Liver (tissue), 9 donors: ENCODE results near the gene CELA1. TPM values are rescaled to one million over a fixed set of nuclear protein-coding genes. Genes with fewer than 3 reads are reported as not detected.

Experiments used
- DNase-seq: peaks from one replicate; pipeline ENCODE4 v3.0.0-alpha.2; 2017; ENCODE audit warnings: low spot score
- H3K27ac ChIP-seq, 2 donors: one replicate each; pipeline ENCODE4 v1.7.0; 2013; ENCODE audit warnings: inconsistent platforms in 2 of 2, low read length in 2 of 2, control low read depth in 1 of 2, low read depth in 1 of 2, mild to moderate bottlenecking in 1 of 2
- H3K27me3 ChIP-seq, 4 donors: one replicate each; pipeline versions ENCODE4 v1.6.1 to v1.7.0; 2013; ENCODE audit warnings: low read length in 3 of 4, inconsistent platforms in 1 of 4, mild to moderate bottlenecking in 1 of 4, moderate library complexity in 1 of 4; ENCODE audit not compliant: control insufficient read depth in 4 of 4, insufficient read depth in 4 of 4
- H3K36me3 ChIP-seq, 4 donors: one replicate each; pipeline versions ENCODE4 v1.6.1 to v1.7.0; 2013; ENCODE audit warnings: low read length in 3 of 4, mild to moderate bottlenecking in 3 of 4, low read depth in 1 of 4, moderate library complexity in 1 of 4; ENCODE audit not compliant: control insufficient read depth in 4 of 4, insufficient read depth in 3 of 4
- H3K4me1 ChIP-seq, 4 donors: one replicate each; pipeline versions ENCODE4 v1.6.1 to v1.7.0; 2013; ENCODE audit warnings: low read length in 3 of 4, mild to moderate bottlenecking in 3 of 4, moderate library complexity in 1 of 4; ENCODE audit not compliant: control insufficient read depth in 4 of 4, insufficient read depth in 4 of 4
- H3K4me3 ChIP-seq, 3 donors: one replicate each; pipeline versions ENCODE4 v1.6.1 to v1.7.0; 2013; ENCODE audit warnings: low read length in 3 of 3, control low read depth in 1 of 3, low read depth in 1 of 3, mild to moderate bottlenecking in 1 of 3
- H3K9ac ChIP-seq, 2 donors: one replicate each; pipeline ENCODE4 v1.7.0; 2013; ENCODE audit warnings: low read length in 2 of 2, mild to moderate bottlenecking in 2 of 2, moderate library complexity in 2 of 2, control low read depth in 1 of 2, low read depth in 1 of 2
- H3K9me3 ChIP-seq, 4 donors: one replicate each; pipeline versions ENCODE4 v1.6.1 to v1.7.0; 2013; ENCODE audit warnings: low read length in 3 of 4; ENCODE audit not compliant: control insufficient read depth in 4 of 4
- ATF3 ChIP-seq: IDR thresholded peaks from 2 replicates; pipeline ENCODE4 v1.6.1; 2016; ENCODE audit warnings: antibody characterized with exemption
- CTCF ChIP-seq: fragments of 150-350 bp; IDR thresholded peaks from 2 replicates; pipeline ENCODE4 v1.5.1; 2017; ENCODE audit warnings: improper control_type of control experiment, low read depth, low read length; ENCODE audit not compliant: missing input control
- EGR1 ChIP-seq, 2 donors: IDR thresholded peaks; 2 replicates each; pipeline ENCODE4 v1.6.1; 2016 to 2018; ENCODE audit warnings: antibody characterized with exemption in 2 of 2, low read depth in 2 of 2
- FOXA1 ChIP-seq: IDR thresholded peaks from 2 replicates; pipeline ENCODE4 v1.6.1; 2016; ENCODE audit warnings: antibody characterized with exemption
- FOXA2 ChIP-seq: IDR thresholded peaks from 2 replicates; pipeline ENCODE4 v1.6.1; 2016; ENCODE audit warnings: antibody characterized with exemption
- GABPA ChIP-seq, 2 donors: IDR thresholded peaks in 1 of 2; conservative IDR thresholded peaks in 1 of 2; 2 replicates each; pipeline ENCODE4 v1.6.1; 2016; ENCODE audit warnings: antibody characterized with exemption in 2 of 2, mild to moderate bottlenecking in 1 of 2, moderate library complexity in 1 of 2
- HNF4A ChIP-seq, 2 donors: conservative IDR thresholded peaks; 2 replicates each; pipeline ENCODE4 v1.6.1; 2016; ENCODE audit warnings: antibody characterized with exemption in 2 of 2, mild to moderate bottlenecking in 2 of 2
- HNF4G ChIP-seq: IDR thresholded peaks from 2 replicates; pipeline ENCODE4 v1.6.1; 2016; ENCODE audit warnings: antibody characterized with exemption
- JUND ChIP-seq, 2 donors: IDR thresholded peaks; 2 replicates each; pipeline ENCODE4 v1.6.1; 2016; ENCODE audit warnings: antibody characterized with exemption in 2 of 2
- MAX ChIP-seq: IDR thresholded peaks from 2 replicates; pipeline ENCODE4 v1.6.1; 2016; ENCODE audit warnings: antibody characterized with exemption
- NR2F2 ChIP-seq: IDR thresholded peaks from 2 replicates; pipeline ENCODE4 v1.6.1; 2016; ENCODE audit warnings: antibody characterized with exemption
- RAD21 ChIP-seq, 2 donors: IDR thresholded peaks; 2 replicates each; pipeline ENCODE4 v1.6.1; 2016; ENCODE audit warnings: antibody characterized with exemption in 2 of 2, mild to moderate bottlenecking in 2 of 2
- REST ChIP-seq: IDR thresholded peaks from 2 replicates; pipeline ENCODE4 v1.6.1; 2016; ENCODE audit warnings: antibody characterized with exemption, mild to moderate bottlenecking
- RXRA ChIP-seq, 2 donors: IDR thresholded peaks; 2 replicates each; pipeline ENCODE4 v1.6.1; 2017 to 2018; ENCODE audit warnings: antibody characterized with exemption in 2 of 2, mild to moderate bottlenecking in 1 of 2
- SP1 ChIP-seq: IDR thresholded peaks from 2 replicates; pipeline ENCODE4 v1.6.1; 2018; ENCODE audit warnings: antibody characterized with exemption, mild to moderate bottlenecking
- TAF1 ChIP-seq: conservative IDR thresholded peaks from 2 replicates; pipeline ENCODE4 v1.6.1; 2016; ENCODE audit warnings: antibody characterized with exemption, mild to moderate bottlenecking
- YY1 ChIP-seq: IDR thresholded peaks from 2 replicates; pipeline ENCODE4 v1.6.1; 2016; ENCODE audit warnings: antibody characterized with exemption, mild to moderate bottlenecking
- WGBS: extraction: QIAGEN DNeasy Blood & Tissue Kit; methylation state at CpG from one replicate; pipeline ENCODE4 v1.1.7; 2013; 5-methylcytosine and 5-hydroxymethylcytosine counted together
- polyA plus RNA-seq, 2 donors: library from polyadenylated mRNA; stranded (reverse) in 1 of 2; unstranded in 1 of 2; fragments of 200-250 nt in 1 of 2; fragments of >200 nt in 1 of 2; fragmentation: Nextera tagmentation in 1 of 2; extraction: Ambion mirVana in 1 of 2; gene quantifications; one replicate each; pipeline versions ENCODE4 v1.2.1 to v1.2.3, GENCODE V29; 2013 to 2015
- total RNA-seq, 2 donors: library from RNA; depleted of rRNA; stranded (reverse); fragments of >200 nt; gene quantifications; one replicate each; pipeline ENCODE4 v1.2.3, GENCODE V29; 2014
- donor health status: healthy.
- donor health status: healthy.
- donor health status: healthy.
- donor health status: healthy.
- donor health status: healthy.

The CELA1 gene
- total and polyA plus RNA-seq, 4 donors = not detected

GRCh38 chr12:51342416-51342815, 4.1 kb downstream of the CELA1 start:
- Histone ChIP-seq H3K4me1 (peaks cover 0 to 6% (median 2%) of the 10 kb centered on the region in 4 donors), H3K4me3 (no peak overlapping the region), H3K9me3 (no peaks in the 10 kb centered on the region), H3K9ac (no peak overlapping the region), H3K27me3 (no peaks in the 10 kb centered on the region), H3K36me3 (no peaks in the 10 kb centered on the region), H3K27ac (no peak overlapping the region)
- no peak for TF ChIP-seq GABPA (IDR thresholded peaks at IDR 0.05 in 1 of 2, conservative IDR thresholded peaks at IDR 0.05 in 1 of 2)
- no peak for TF ChIP-seq HNF4A (conservative IDR thresholded peaks at IDR 0.05)
- no peak for TF ChIP-seq JUND (IDR thresholded peaks at IDR 0.05)
- no peak for TF ChIP-seq ATF3
- TF ChIP-seq HNF4G = no peak
- no peak for TF ChIP-seq FOXA1
- TF ChIP-seq NR2F2 = no peak
- no peak for TF ChIP-seq FOXA2
- no peak for TF ChIP-seq RXRA (IDR thresholded peaks at IDR 0.05)
- TF ChIP-seq EGR1 (IDR thresholded peaks at IDR 0.05; ENCODE audit: low read depth in 2 of 2) = no peak
- TF ChIP-seq MAX = no peak
- TF ChIP-seq CTCF = no peak
- no peak for TF ChIP-seq YY1
- no peak for TF ChIP-seq TAF1
- TF ChIP-seq REST = no peak
- DNase-seq = no peak
- WGBS = 92% methylated on average over 10 of the region's 10 CpGs

- H3K36me3 ChIP-seq = no peaks in the 10 kb centered on the region
- peak overlapping the region; percentile 9 to 47 (median 32) for H3K4me3 ChIP-seq
- no peaks in the 10 kb centered on the region for H3K27me3 ChIP-seq
- DNase-seq = peak; percentile 65
- no peak overlapping the region for H3K27ac ChIP-seq
- H3K9ac ChIP-seq = peak overlapping the region; percentile 24 to 72
- no peaks in the 10 kb centered on the region for H3K9me3 ChIP-seq
- peak; percentile 95 for TF ChIP-seq NR2F2
- TF ChIP-seq HNF4A (conservative IDR thresholded peaks at IDR 0.05) = peak in 1 of 2 donors; percentile 45
- TF ChIP-seq RXRA (IDR thresholded peaks at IDR 0.05) = peak; percentile 38 to 48
- TF ChIP-seq SP1 = peak; percentile 16
- TF ChIP-seq REST = no peak
- TF ChIP-seq CTCF = peak; percentile 97
- TF ChIP-seq RAD21 (IDR thresholded peaks at IDR 0.05) = peak; percentile 97
- TF ChIP-seq MAX = no peak
- no peak for TF ChIP-seq FOXA2
- TF ChIP-seq HNF4G = no peak
- WGBS = 25% methylated on average over 9 of the region's 9 CpGs
- peaks cover 0 to 6% (median 2%) of the 10 kb centered on the region in 4 donors for H3K4me1 ChIP-seq
Observed at GRCh38 chr12:51341251-51342007, 5.0 kb downstream of the CELA1 start.
